D341Med (cell line): ENCODE measurements around the gene NEDD9.

ENCODE experiments used
- DNase-seq: peaks from one replicate; pipeline ENCODE4 v3.0.0; 2012; ENCODE audit warnings: low spot score

Gene NEDD9

DNA sequence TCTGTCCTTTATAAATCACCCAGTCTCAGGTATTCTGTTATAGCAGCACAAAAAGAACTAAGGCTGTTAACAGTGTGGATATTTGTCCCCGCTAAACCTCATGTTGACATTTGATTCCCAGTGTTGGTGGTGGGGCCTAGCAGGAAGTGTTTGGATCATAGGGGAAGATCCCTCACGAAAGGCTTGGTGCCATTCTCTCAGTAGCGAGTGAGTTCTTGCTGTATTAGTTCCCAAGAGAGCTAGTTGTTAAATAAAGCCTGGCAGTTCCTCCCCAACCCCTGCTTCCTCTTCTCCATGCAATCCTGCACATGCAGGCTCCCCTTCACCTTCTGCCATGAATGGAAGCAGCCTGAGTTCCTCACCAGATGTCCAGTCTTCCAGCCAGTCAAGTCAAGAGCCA lies 91.2 kb downstream of the NEDD9 start:
- no peak for DNase-seq

DNA sequence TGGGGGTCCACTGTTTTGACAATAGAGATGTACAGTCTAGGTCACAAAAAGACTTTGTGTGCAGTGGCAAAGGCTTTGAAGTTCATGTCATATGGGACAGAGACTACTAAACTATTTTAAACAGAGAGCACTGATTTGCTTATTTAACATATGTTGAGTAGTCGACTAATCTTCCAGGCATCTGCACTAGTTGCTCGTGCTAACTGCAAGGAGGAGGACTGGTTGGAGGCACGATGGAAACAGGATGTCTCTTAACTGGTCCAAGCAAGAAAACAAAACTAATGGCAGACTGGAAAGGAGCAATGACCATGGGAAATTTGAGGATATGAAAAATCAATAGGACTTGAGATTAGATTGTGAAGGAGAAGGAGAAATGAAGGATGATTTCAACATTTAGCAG lies 92.4 kb downstream of the NEDD9 start:
- no peak for DNase-seq

GRCh38 chr6:11139051-11139960 lies 93.2 kb downstream of the NEDD9 start:
- DNase-seq: no peak

GRCh38 chr6:11136809-11137208 lies 95.7 kb downstream of the NEDD9 start:
- no peak for DNase-seq
